Activated T-cell treated with anti-CD3 and anti-CD28 coated beads, Interleukin-2, amount 50 U/mL, for 4 hours (primary cell): Measurements from ENCODE around the gene RASA2. TPM values are rescaled to one million over a fixed set of nuclear protein-coding genes. Genes with fewer than 3 reads are reported as not detected.
"Not testable (repeated sequence)": the region's sequence is repeated elsewhere in the genome, so short reads cannot be mapped to it uniquely, and the experiment has no call there.

Experiments used
- ATAC-seq, 2 donors: fragments of 200-7000 bp; cut with Tn5 transposase; one replicate each; pipeline ENCODE4 v1.10.0; 2021
- DNase-seq: peaks from one replicate; pipeline ENCODE4 v3.0.0-alpha.2; 2020
- H3K27me3 Mint-ChIP-seq: one replicate; pipeline ENCODE4 v1.8.0; 2021; ENCODE audit warnings: low read depth, mixed read lengths
- H3K36me3 Mint-ChIP-seq: one replicate; pipeline ENCODE4 v1.8.0; 2022; ENCODE audit warnings: mixed read lengths; ENCODE audit not compliant: insufficient read depth
- H3K4me1 Mint-ChIP-seq: one replicate; pipeline ENCODE4 v1.8.0; 2021; ENCODE audit warnings: low read depth, mixed read lengths
- H3K4me3 Mint-ChIP-seq: one replicate; pipeline ENCODE4 v1.8.0; 2021; ENCODE audit warnings: mild to moderate bottlenecking, moderate library complexity, mixed read lengths
- H3K9me3 Mint-ChIP-seq: one replicate; pipeline ENCODE4 v1.8.0; 2021; ENCODE audit warnings: mixed read lengths
- total RNA-seq, 3 donors: library from RNA; stranded (reverse); gene quantifications; one replicate each; pipeline ENCODE4 v1.2.1, GENCODE V29; 2021

RASA2 gene
- total RNA-seq, 3 donors from 2014 or later, result 31.0 to 37.0 (median 32.4) TPM

GRCh38 chr3:141493184-141493583, 6.4 kb downstream of the RASA2 start:
- Mint-ChIP-seq H3K4me1 (peaks cover 89% of the 10 kb centered on the region), H3K4me3 (no peak overlapping the region), H3K27me3 (no peaks in the 10 kb centered on the region), H3K36me3 (peaks cover 18% of the 10 kb centered on the region), H3K9me3 (no peaks in the 10 kb centered on the region)
- ATAC-seq (peak; percentile 61 to 82), DNase-seq (no peak)

GRCh38 chr3:141497589-141497988, 10.8 kb downstream of the RASA2 start:
- H3K27me3 Mint-ChIP-seq, ATAC-seq, H3K4me3 Mint-ChIP-seq, DNase-seq, H3K9me3 Mint-ChIP-seq, H3K36me3 Mint-ChIP-seq: not testable (repeated sequence)
- peaks cover 88% of the 10 kb centered on the region for H3K4me1 Mint-ChIP-seq

GRCh38 chr3:141498598-141499223, 11.9 kb downstream of the RASA2 start:
- H3K36me3 Mint-ChIP-seq, result peaks cover 10% of the 10 kb centered on the region
- peak; percentile 84 to 85 for ATAC-seq
- H3K27me3 Mint-ChIP-seq, result no peaks in the 10 kb centered on the region
- H3K4me1 Mint-ChIP-seq, result peaks cover 78% of the 10 kb centered on the region
- DNase-seq, result peak; percentile 75
- no peaks in the 10 kb centered on the region for H3K9me3 Mint-ChIP-seq
- peak overlapping the region; percentile 70 for H3K4me3 Mint-ChIP-seq

GRCh38 chr3:141499284-141499683, 12.5 kb downstream of the RASA2 start:
- H3K27me3 Mint-ChIP-seq, result no peaks in the 10 kb centered on the region
- ATAC-seq, result peak; percentile 21 to 36
- no peak for DNase-seq
- H3K4me3 Mint-ChIP-seq, result peak overlapping the region; percentile 70
- H3K36me3 Mint-ChIP-seq, result peaks cover 10% of the 10 kb centered on the region
- H3K9me3 Mint-ChIP-seq, result no peaks in the 10 kb centered on the region
- peaks cover 72% of the 10 kb centered on the region for H3K4me1 Mint-ChIP-seq

- H3K4me3 Mint-ChIP-seq, result peak overlapping the region; percentile 70
- DNase-seq (no peak), ATAC-seq (peak; percentile 28 to 38)
- H3K9me3 Mint-ChIP-seq, result no peaks in the 10 kb centered on the region
- no peaks in the 10 kb centered on the region for H3K27me3 Mint-ChIP-seq
- peaks cover 10% of the 10 kb centered on the region for H3K36me3 Mint-ChIP-seq
- peaks cover 67% of the 10 kb centered on the region for H3K4me1 Mint-ChIP-seq
Measured at GRCh38 chr3:141499965-141500364, 13.1 kb downstream of the RASA2 start.

- H3K9me3 Mint-ChIP-seq, result no peaks in the 10 kb centered on the region
- no peaks in the 10 kb centered on the region for H3K27me3 Mint-ChIP-seq
- ATAC-seq, result peak in 1 of 2 donors; percentile 14
- no peak for DNase-seq
- peak overlapping the region; percentile 70 for H3K4me3 Mint-ChIP-seq
- H3K4me1 Mint-ChIP-seq, result peaks cover 63% of the 10 kb centered on the region
- peaks cover 8% of the 10 kb centered on the region for H3K36me3 Mint-ChIP-seq
Measured at GRCh38 chr3:141500397-141500796, 13.6 kb downstream of the RASA2 start.

- Mint-ChIP-seq H3K4me1 (peaks cover 52% of the 10 kb centered on the region), H3K36me3 (peaks cover 8% of the 10 kb centered on the region), H3K27me3 (no peaks in the 10 kb centered on the region), H3K9me3 (no peaks in the 10 kb centered on the region), H3K4me3 (no peak overlapping the region)
- ATAC-seq, result no peak
- DNase-seq, result no peak
Measured at GRCh38 chr3:141505166-141505565, 18.3 kb downstream of the RASA2 start.

- DNase-seq (no peak), ATAC-seq (no peak)
- Mint-ChIP-seq H3K36me3 (peaks cover 17% of the 10 kb centered on the region), H3K9me3 (no peaks in the 10 kb centered on the region), H3K4me1 (peaks cover 54% of the 10 kb centered on the region), H3K27me3 (no peaks in the 10 kb centered on the region), H3K4me3 (no peak overlapping the region)
Measured at GRCh38 chr3:141506071-141506470, 19.2 kb downstream of the RASA2 start.

GRCh38 chr3:141507392-141508066, 20.7 kb downstream of the RASA2 start:
- Mint-ChIP-seq H3K4me3 (no peak overlapping the region), H3K9me3 (no peaks in the 10 kb centered on the region), H3K27me3 (no peaks in the 10 kb centered on the region), H3K4me1 (peaks cover 50% of the 10 kb centered on the region), H3K36me3 (peaks cover 19% of the 10 kb centered on the region)
- DNase-seq, result no peak
- peak; percentile 7 to 23 for ATAC-seq

GRCh38 chr3:141508067-141508436, 21.2 kb downstream of the RASA2 start:
- ATAC-seq (no peak), DNase-seq (no peak)
- peaks cover 21% of the 10 kb centered on the region for H3K36me3 Mint-ChIP-seq
- no peaks in the 10 kb centered on the region for H3K9me3 Mint-ChIP-seq
- H3K27me3 Mint-ChIP-seq, result no peaks in the 10 kb centered on the region
- no peak overlapping the region for H3K4me3 Mint-ChIP-seq
- peaks cover 52% of the 10 kb centered on the region for H3K4me1 Mint-ChIP-seq

GRCh38 chr3:141511361-141511760, 24.5 kb downstream of the RASA2 start:
- DNase-seq (no peak), ATAC-seq (no peak)
- Mint-ChIP-seq H3K27me3 (no peaks in the 10 kb centered on the region), H3K4me1 (peaks cover 64% of the 10 kb centered on the region), H3K4me3 (no peak overlapping the region), H3K9me3 (no peaks in the 10 kb centered on the region), H3K36me3 (peaks cover 31% of the 10 kb centered on the region)

GRCh38 chr3:141514382-141514781, 27.6 kb downstream of the RASA2 start:
- ATAC-seq, result peak; percentile 28 to 37
- peaks cover 49% of the 10 kb centered on the region for H3K4me1 Mint-ChIP-seq
- H3K4me3 Mint-ChIP-seq, result no peak overlapping the region

GRCh38 chr3:141519587-141519986, 32.8 kb downstream of the RASA2 start:
- Mint-ChIP-seq H3K4me1 (peaks cover 47% of the 10 kb centered on the region), H3K4me3 (no peak overlapping the region), H3K27me3 (no peaks in the 10 kb centered on the region), H3K9me3 (peaks cover 4% of the 10 kb centered on the region), H3K36me3 (peaks cover 44% of the 10 kb centered on the region)
- no peak for DNase-seq
- ATAC-seq, result peak in 1 of 2 donors; percentile 51

More at GRCh38 chr3:141514382-141514781, 27.6 kb downstream of the RASA2 start:
- DNase-seq, result no peak
- peaks cover 4% of the 10 kb centered on the region for H3K9me3 Mint-ChIP-seq
- peaks cover 48% of the 10 kb centered on the region for H3K36me3 Mint-ChIP-seq
- H3K27me3 Mint-ChIP-seq, result no peaks in the 10 kb centered on the region

GRCh38 chr3:141521781-141522180, 35.0 kb downstream of the RASA2 start:
- no peak for DNase-seq
- no peak for ATAC-seq
- Mint-ChIP-seq H3K4me1 (peaks cover 60% of the 10 kb centered on the region), H3K9me3 (peaks cover 4% of the 10 kb centered on the region), H3K36me3 (peaks cover 39% of the 10 kb centered on the region), H3K4me3 (no peak overlapping the region), H3K27me3 (no peaks in the 10 kb centered on the region)
